GM13976 (cell line): ENCODE results near the gene B3GALT4.

Experiments
- DNase-seq: peaks from one replicate; pipeline ENCODE4 v3.0.0; 2012; ENCODE audit warnings: low spot score
- in situ Hi-C: fragments of 300-500 bp; cut with MboI; formaldehyde crosslinking; loops from one replicate; pipeline ENCODE4 v1.12.0; 2022; ENCODE audit warnings: low sequenced_read_pairs, mixed read lengths, inconsistent platforms; ENCODE audit not compliant: unreplicated experiment
- TF ChIP-seq, protein P1 (sequence below): IDR thresholded peaks from 2 replicates; pipeline ENCODE4 v1.5.1; 2012; ENCODE audit warnings: borderline replicate concordance, mild to moderate bottlenecking; ENCODE audit not compliant: insufficient read depth; ENCODE audit errors: extremely low read depth, missing control alignments, control extremely low read depth

Gene B3GALT4

DNA sequence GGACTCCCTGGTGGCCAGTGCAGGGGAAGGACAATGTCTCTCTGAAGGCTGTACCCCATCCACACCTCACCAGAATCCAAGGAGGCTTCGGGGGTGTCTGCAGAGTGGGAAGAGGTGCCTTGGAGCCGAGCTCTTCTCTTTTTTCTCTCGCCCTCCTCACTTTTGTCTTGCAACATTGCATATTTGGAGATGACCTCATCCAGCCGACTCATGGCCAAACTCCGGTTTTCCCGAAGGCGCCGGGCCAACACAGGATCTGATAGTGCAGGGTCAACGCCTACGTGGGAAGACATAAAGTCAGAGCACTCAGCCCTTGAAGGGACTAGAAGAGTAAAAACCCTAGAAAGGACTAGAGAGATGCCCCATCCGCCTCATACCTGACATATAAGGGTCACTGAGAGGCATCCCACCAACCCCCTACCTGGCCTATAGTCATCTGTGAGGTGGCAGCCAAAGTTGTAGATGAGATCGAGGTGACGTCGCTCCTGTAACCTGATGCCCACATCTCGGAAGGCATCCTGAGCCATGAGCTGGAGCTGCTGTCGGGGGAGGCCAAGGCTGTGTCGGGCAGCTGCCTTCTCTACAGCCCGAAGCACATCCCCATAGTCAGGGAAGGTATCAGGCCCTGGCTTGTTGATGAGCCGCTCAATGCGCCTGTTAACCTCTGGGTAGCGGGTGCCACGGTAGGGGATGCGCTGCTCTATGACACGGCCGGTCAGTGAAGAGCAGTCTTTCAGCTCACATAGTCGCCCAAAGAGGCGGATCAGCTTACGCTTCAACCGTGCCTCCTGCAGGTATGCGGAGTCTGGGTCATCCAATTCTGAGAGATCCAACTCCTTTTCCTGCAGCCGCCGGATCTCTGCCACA is 43.6 kb downstream of the B3GALT4 start:
- no peak for DNase-seq
- in situ Hi-C loops, result no loop called here
- TF ChIP-seq, protein P1, sequence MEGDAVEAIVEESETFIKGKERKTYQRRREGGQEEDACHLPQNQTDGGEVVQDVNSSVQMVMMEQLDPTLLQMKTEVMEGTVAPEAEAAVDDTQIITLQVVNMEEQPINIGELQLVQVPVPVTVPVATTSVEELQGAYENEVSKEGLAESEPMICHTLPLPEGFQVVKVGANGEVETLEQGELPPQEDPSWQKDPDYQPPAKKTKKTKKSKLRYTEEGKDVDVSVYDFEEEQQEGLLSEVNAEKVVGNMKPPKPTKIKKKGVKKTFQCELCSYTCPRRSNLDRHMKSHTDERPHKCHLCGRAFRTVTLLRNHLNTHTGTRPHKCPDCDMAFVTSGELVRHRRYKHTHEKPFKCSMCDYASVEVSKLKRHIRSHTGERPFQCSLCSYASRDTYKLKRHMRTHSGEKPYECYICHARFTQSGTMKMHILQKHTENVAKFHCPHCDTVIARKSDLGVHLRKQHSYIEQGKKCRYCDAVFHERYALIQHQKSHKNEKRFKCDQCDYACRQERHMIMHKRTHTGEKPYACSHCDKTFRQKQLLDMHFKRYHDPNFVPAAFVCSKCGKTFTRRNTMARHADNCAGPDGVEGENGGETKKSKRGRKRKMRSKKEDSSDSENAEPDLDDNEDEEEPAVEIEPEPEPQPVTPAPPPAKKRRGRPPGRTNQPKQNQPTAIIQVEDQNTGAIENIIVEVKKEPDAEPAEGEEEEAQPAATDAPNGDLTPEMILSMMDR, result no peak

DNA sequence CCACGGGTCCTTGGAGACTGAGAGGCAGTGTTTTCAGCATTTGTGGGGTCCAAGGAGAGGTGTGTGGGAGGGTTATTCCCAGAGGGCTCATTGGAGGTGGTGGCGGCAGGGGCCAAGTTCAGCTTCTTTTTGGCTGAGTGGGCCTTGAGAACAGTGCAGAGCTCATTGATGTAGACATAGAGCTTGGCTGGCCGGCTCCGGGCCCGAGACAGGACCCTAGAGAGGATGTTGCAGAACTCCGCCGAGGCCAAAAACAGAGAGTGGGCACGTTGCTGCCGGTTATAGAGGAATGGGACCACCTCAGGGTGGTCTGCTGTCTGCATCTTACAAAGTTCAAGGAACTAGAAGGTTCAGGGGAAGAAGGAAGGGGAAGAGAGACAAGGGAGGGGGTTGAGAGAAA is 44.3 kb downstream of the B3GALT4 start:
- in situ Hi-C loops, result no loop called here
- no peak for DNase-seq
- TF ChIP-seq, protein P1, result no peak

DNA sequence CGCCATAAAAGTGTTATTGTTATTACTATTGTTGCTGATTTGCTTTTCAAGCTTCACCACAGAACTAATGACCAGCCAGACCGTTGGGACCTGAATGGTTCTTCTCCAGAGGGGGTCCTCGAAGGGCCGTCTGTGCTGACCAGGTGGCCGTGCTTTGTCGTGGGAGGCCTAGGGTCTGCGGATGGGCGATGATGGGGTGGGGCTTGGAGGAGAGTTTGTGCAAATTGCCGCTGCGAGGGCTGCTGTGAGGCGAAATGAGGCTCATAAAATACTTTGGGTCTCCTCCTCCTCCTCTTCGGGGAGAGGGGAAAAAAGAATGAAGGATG is 46.7 kb downstream of the B3GALT4 start:
- TF ChIP-seq, protein P1, result no peak
- in situ Hi-C loops, result no loop called here
- DNase-seq, result no peak

DNA sequence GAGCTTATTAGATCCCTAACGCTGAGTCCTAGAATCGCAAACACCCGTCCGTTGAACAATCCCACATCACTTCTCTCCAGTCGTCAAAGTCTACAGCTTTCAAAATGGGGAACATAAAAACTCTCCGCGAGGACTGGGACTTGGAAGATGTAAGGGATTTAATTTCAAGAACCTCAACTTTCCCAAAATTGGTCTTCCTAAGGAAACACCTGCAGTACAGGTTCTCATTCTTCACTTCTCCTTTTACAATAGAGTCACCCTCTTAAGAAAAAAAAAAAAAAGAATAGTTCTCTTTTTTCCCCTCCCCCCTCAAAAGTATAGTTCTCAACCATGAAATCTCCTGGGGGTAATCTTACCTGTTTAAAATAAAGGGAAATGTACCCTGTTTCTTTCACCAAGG is 47.2 kb downstream of the B3GALT4 start:
- TF ChIP-seq, protein P1, result no peak
- peak; percentile 45 for DNase-seq
- in situ Hi-C loops, result no loop called here
